HepG2 (cell line): Measurements from ENCODE around the gene CT45A9. TPM values are rescaled to one million over a fixed set of nuclear protein-coding genes. Genes with fewer than 3 reads are reported as not detected.
A peak's percentile ranks its signal among the peaks of the same experiment; 100 is the strongest.
"Not testable (repeated sequence)": the region's sequence is repeated elsewhere in the genome, so short reads cannot be mapped to it uniquely, and the experiment has no call there.

Experiments used
- ATAC-seq: fragments of 200-7000 bp; cut with Tn5 transposase; 3 replicates; pipeline ENCODE4 v1.9.1; 2020; ENCODE audit warnings: mild to moderate bottlenecking, moderate library complexity
- BruUV-seq: library from RNA; stranded (reverse); fragments of 400-500 nt; replicated peaks from 2 replicates; lab custom pipeline; 2021; lab: Mats Ljungman, UMichigan
- CTCF ChIA-PET: fragments of 300-600 bp; formaldehyde crosslinking; extraction: SDS; loops from one replicate; lab custom pipeline; 2021; ENCODE audit warnings: low total read pairs, inconsistent platforms, low intra/inter-chr PET ratio; lab: Yijun Ruan, JAX
- POLR2A ChIA-PET: fragments of 350-600 bp; sonication (Branson Sonifier 250); formaldehyde crosslinking; loops from one replicate; lab custom pipeline; 2020; ENCODE audit warnings: antibody characterized with exemption, inconsistent platforms; lab: Yijun Ruan, JAX
- DNase-seq: peaks from one replicate; pipeline ENCODE4 v3.0.0-alpha.2; 2015; ENCODE audit warnings: low spot score
- FAIRE-seq: peaks from 3 replicates; lab custom pipeline; 2011; peaks lifted over from hg19 to GRCh38; lab: Jason Lieb, UNC
- H2AFZ ChIP-seq: one replicate; pipeline ENCODE4 v1.6.1; 2011; ENCODE audit warnings: low read length, inconsistent platforms
- H3K27ac ChIP-seq: fragments of 300-600 bp; 3 replicates; pipeline ENCODE4 v1.8.0; 2011; ENCODE audit warnings: mixed run types, mild to moderate bottlenecking, mixed read lengths, low read length, inconsistent platforms; ENCODE audit not compliant: insufficient read depth; ENCODE audit errors: extremely low read length
- H3K27me3 ChIP-seq, 2 experiments: fragments of 200-600 bp in 1 of 2; 2 replicates in 1 of 2; 3 replicates in 1 of 2; pipeline versions ENCODE4 v1.6.0 to v1.8.0; 2011; ENCODE audit warnings: low read length in 2 of 2, mild to moderate bottlenecking in 2 of 2, moderate library complexity in 2 of 2, inconsistent platforms in 1 of 2; ENCODE audit not compliant: insufficient read depth in 2 of 2, control insufficient read depth in 1 of 2
- H3K36me3 ChIP-seq, 2 experiments: fragments of 200-600 bp in 1 of 2; replicated peaks in 1 of 2; 2 replicates in 1 of 2; 3 replicates in 1 of 2; pipeline versions ENCODE4 v1.5.1 to v1.8.0; 2011; ENCODE audit warnings: low read length in 2 of 2, inconsistent platforms in 1 of 2; ENCODE audit not compliant: insufficient read depth in 2 of 2, control insufficient read depth in 1 of 2
- H3K4me1 ChIP-seq: 2 replicates; pipeline ENCODE4 v1.5.1; 2012; ENCODE audit warnings: low read length, inconsistent platforms; ENCODE audit not compliant: insufficient read depth
- H3K4me2 ChIP-seq: 2 replicates; pipeline ENCODE4 v1.6.0; 2011; ENCODE audit warnings: low read depth, low read length, inconsistent platforms
- H3K4me3 ChIP-seq, 3 experiments: fragments of 200-600 bp in 1 of 3; sonication (generic), shearing (Covaris generic) in 1 of 3; replicated peaks in 1 of 3; 2 replicates each; pipeline ENCODE4 v1.5.1; 2011 to 2016; ENCODE audit warnings: low read length in 3 of 3, inconsistent platforms in 2 of 3, low read depth in 2 of 3, mild to moderate bottlenecking in 2 of 3, control low read depth in 1 of 3, mixed read lengths in 1 of 3; ENCODE audit not compliant: insufficient read depth in 1 of 3
- H3K79me2 ChIP-seq: one replicate; pipeline ENCODE4 v1.6.1; 2011; ENCODE audit warnings: low read length, inconsistent platforms; ENCODE audit not compliant: insufficient read depth
- H3K9ac ChIP-seq: 2 replicates; pipeline ENCODE4 v1.6.0; 2011; ENCODE audit warnings: mild to moderate bottlenecking, low read depth, low read length, inconsistent platforms; ENCODE audit not compliant: insufficient read depth
- H3K9me3 ChIP-seq: 2 replicates; pipeline ENCODE4 v1.5.1; 2012; ENCODE audit warnings: mild to moderate bottlenecking, low read length
- H4K20me1 ChIP-seq: 2 replicates; pipeline ENCODE4 v1.6.0; 2011; ENCODE audit warnings: inconsistent platforms, mild to moderate bottlenecking, low read length, moderate library complexity; ENCODE audit not compliant: insufficient read depth
- ELF1 ChIP-seq: sonication (generic); formaldehyde crosslinking; IDR thresholded peaks from 2 replicates; pipeline ENCODE4 v1.4.0; 2020; ENCODE audit warnings: missing genetic modification reagents
- ELF3 ChIP-seq: IDR thresholded peaks from 2 replicates; pipeline ENCODE4 v1.6.1; 2016; ENCODE audit warnings: missing genetic modification reagents, missing compliant biosample characterization
- FIP1L1 ChIP-seq: fragments of 200-400 bp; formaldehyde crosslinking; IDR thresholded peaks from 2 replicates; pipeline ENCODE4 v1.6.1; 2018; ENCODE audit warnings: low read depth, mild to moderate bottlenecking, low read length, moderate library complexity, borderline replicate concordance; ENCODE audit not compliant: insufficient read depth
- KDM1A ChIP-seq: IDR thresholded peaks from 2 replicates; pipeline ENCODE4 v1.6.1; 2016; ENCODE audit warnings: missing compliant biosample characterization
- MAFK ChIP-seq, 2 experiments: IDR thresholded peaks in 1 of 2; conservative IDR thresholded peaks in 1 of 2; 2 replicates each; pipeline ENCODE4 v1.6.1; 2011; ENCODE audit warnings: improper control_type of control experiment in 2 of 2, low read length in 2 of 2
- NFIB ChIP-seq: sonication (generic); formaldehyde crosslinking; IDR thresholded peaks from 2 replicates; pipeline ENCODE4 v1.9.0; 2021; ENCODE audit warnings: missing genetic modification reagents, mild to moderate bottlenecking, borderline replicate concordance
- STAG1 ChIP-seq: sonication (generic); formaldehyde crosslinking; IDR thresholded peaks from 2 replicates; pipeline ENCODE4 v1.4.0; 2020; ENCODE audit warnings: missing genetic modification reagents
- TOPORS ChIP-seq: sonication (generic); formaldehyde crosslinking; IDR thresholded peaks from 2 replicates; pipeline ENCODE4 v1.8.0; 2023; ENCODE audit warnings: mild to moderate bottlenecking, missing genetic modification reagents
- TP53 ChIP-seq: sonication (generic); formaldehyde crosslinking; conservative IDR thresholded peaks from 2 replicates; pipeline ENCODE4 v1.4.0; 2020; ENCODE audit warnings: missing genetic modification reagents
- ZNF431 ChIP-seq: sonication (generic); formaldehyde crosslinking; IDR thresholded peaks from 2 replicates; pipeline ENCODE4 v1.9.0; 2022; ENCODE audit warnings: missing genetic modification reagents, low read depth, mild to moderate bottlenecking, borderline replicate concordance
- WGBS: methylation state at CpG from one replicate; pipeline ENCODE4 v1.1.6; 2017; ENCODE audit warnings: low lambda C conversion rate; 5-methylcytosine and 5-hydroxymethylcytosine counted together
- in situ Hi-C: cut with HindIII; loops from 2 replicates; pipeline ENCODE4 v1.10.0; 2017; ENCODE audit warnings: low pct_unique_long_range_greater_than_20kb; ENCODE audit not compliant: extremely low pct_ligation_motif_present
- intact Hi-C: fragments of 100-400 bp; cut with micrococcal nuclease; formaldehyde crosslinking; loops from one replicate; pipeline ENCODE4 v1.10.0; 2022; ENCODE audit not compliant: unreplicated experiment
- polyA plus RNA-seq, 8 experiments: library from polyadenylated mRNA; depleted of rRNA in 3 of 8; stranded (reverse) in 7 of 8; unstranded in 1 of 8; fragments of >200 nt; fragmentation: Illumina TruSeq in 4 of 8; extraction: Trizol in 4 of 8; gene quantifications; 2 replicates each; pipeline versions ENCODE4 v1.2.1 to v1.2.3, GENCODE V29; 2011 to 2016; ENCODE audit warnings: low read depth in 4 of 8, missing spikeins in 1 of 8, mixed read lengths in 1 of 8; ENCODE audit not compliant: insufficient read depth in 1 of 8
- total RNA-seq, 5 experiments: library from RNA; depleted of rRNA; stranded (reverse); fragments of >200 nt; fragmentation: Illumina TruSeq; extraction: Trizol; gene quantifications; 2 replicates each; pipeline ENCODE4 v1.2.3, GENCODE V29; 2016; ENCODE audit warnings: low read depth in 1 of 5
- TF ChIP-seq, protein P1 (sequence below): sonication (generic); formaldehyde crosslinking; IDR thresholded peaks from 2 replicates; pipeline ENCODE4 v1.5.1; 2020; ENCODE audit warnings: missing genetic modification reagents, mild to moderate bottlenecking, borderline replicate concordance
- TF ChIP-seq, protein P2 (sequence below): sonication (generic); formaldehyde crosslinking; IDR thresholded peaks from 2 replicates; pipeline ENCODE4 v1.4.0; 2020; ENCODE audit warnings: mild to moderate bottlenecking, missing genetic modification reagents
- TF ChIP-seq, protein P3 (sequence below): sonication (generic); formaldehyde crosslinking; IDR thresholded peaks from 2 replicates; pipeline ENCODE4 v1.5.0; 2020; ENCODE audit warnings: mild to moderate bottlenecking, missing genetic modification reagents, moderate library complexity

Gene CT45A9
- total and polyA plus RNA-seq, 2 of the 13 experiments (the other 11 are each of a cell fraction or from before 2014, with no cell fraction given), result not detected

DNA sequence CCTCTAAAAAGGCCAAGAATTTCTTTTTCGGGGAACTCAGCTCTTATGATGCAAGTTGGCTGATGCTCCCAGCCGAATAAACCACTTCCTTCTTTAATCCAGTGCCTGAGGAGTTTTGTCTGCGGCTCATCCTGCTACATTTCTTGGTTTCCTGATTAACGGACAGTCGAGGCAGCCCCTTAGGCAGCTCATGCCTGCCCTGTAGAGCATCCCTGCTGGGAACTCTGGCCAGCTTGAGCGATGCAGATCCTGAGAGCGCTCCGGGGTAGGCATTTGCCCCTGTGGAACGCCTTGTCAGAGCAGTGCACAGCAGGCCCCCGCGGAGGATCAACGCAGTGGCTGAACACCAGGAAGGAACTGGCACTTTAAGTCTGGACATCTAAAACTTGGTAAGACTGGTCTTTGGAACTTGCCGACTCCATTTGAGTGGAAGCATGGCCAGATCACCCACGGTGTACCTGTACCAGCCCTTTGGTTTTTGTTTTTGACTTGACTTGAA, 18.5 kb upstream of the CT45A9 start (continued):
- no peak for TF ChIP-seq TOPORS (CRISPR knock-in tag)
- TF ChIP-seq, protein P1, sequence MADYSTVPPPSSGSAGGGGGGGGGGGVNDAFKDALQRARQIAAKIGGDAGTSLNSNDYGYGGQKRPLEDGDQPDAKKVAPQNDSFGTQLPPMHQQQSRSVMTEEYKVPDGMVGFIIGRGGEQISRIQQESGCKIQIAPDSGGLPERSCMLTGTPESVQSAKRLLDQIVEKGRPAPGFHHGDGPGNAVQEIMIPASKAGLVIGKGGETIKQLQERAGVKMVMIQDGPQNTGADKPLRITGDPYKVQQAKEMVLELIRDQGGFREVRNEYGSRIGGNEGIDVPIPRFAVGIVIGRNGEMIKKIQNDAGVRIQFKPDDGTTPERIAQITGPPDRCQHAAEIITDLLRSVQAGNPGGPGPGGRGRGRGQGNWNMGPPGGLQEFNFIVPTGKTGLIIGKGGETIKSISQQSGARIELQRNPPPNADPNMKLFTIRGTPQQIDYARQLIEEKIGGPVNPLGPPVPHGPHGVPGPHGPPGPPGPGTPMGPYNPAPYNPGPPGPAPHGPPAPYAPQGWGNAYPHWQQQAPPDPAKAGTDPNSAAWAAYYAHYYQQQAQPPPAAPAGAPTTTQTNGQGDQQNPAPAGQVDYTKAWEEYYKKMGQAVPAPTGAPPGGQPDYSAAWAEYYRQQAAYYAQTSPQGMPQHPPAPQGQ, result no peak
- no peak for TF ChIP-seq KDM1A (CRISPR knock-in tag)
- TF ChIP-seq FIP1L1, result no peak
- no peak for TF ChIP-seq MAFK (conservative IDR thresholded peaks at IDR 0.05 in 1 of 2, IDR thresholded peaks at IDR 0.05 in 1 of 2; ENCODE audit: low read length in 2 of 2)
- TF ChIP-seq, protein P2, sequence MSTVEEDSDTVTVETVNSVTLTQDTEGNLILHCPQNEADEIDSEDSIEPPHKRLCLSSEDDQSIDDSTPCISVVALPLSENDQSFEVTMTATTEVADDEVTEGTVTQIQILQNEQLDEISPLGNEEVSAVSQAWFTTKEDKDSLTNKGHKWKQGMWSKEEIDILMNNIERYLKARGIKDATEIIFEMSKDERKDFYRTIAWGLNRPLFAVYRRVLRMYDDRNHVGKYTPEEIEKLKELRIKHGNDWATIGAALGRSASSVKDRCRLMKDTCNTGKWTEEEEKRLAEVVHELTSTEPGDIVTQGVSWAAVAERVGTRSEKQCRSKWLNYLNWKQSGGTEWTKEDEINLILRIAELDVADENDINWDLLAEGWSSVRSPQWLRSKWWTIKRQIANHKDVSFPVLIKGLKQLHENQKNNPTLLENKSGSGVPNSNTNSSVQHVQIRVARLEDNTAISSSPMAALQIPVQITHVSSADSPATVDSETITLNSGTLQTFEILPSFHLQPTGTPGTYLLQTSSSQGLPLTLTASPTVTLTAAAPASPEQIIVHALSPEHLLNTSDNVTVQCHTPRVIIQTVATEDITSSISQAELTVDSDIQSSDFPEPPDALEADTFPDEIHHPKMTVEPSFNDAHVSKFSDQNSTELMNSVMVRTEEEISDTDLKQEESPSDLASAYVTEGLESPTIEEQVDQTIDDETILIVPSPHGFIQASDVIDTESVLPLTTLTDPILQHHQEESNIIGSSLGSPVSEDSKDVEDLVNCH (CRISPR knock-in tag), result no peak
- TF ChIP-seq ZNF431 (CRISPR knock-in tag), result no peak
- no peak for TF ChIP-seq TP53
- no peak for TF ChIP-seq NFIB

DNA sequence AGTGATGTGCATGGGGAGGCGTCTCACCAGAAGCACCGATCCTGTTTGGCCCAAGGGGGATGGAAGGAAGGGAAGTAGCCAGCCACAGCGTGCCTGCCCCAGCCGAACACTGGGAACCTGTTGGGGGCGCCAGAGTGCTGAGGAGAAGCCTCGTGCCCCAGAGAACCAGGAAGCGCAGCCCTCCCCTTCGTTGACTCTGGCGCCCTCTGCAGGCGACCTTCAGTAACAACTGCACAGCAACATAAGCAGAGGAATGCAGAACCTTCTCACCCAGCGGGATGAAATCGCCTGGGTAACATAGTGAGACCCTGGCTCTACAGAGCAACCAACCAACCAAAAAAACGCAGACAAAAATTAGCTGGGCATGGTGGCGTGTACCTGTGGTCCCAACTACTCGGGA, 17.4 kb upstream of the CT45A9 start:
- WGBS, result 4% methylated on average over 5 of the region's 15 CpGs
- H3K4me3 ChIP-seq, FAIRE-seq, H3K9me3 ChIP-seq, H3K4me1 ChIP-seq, H3K4me2 ChIP-seq, CTCF ChIA-PET, H3K27ac ChIP-seq, POLR2A ChIA-PET, H3K27me3 ChIP-seq, H3K79me2 ChIP-seq, H3K36me3 ChIP-seq, H2AFZ ChIP-seq, in situ Hi-C loops, H4K20me1 ChIP-seq, ATAC-seq, intact Hi-C loops, BruUV-seq, H3K9ac ChIP-seq: not testable (repeated sequence)
- DNase-seq, result peak; percentile 25
- TF ChIP-seq, protein P3, sequence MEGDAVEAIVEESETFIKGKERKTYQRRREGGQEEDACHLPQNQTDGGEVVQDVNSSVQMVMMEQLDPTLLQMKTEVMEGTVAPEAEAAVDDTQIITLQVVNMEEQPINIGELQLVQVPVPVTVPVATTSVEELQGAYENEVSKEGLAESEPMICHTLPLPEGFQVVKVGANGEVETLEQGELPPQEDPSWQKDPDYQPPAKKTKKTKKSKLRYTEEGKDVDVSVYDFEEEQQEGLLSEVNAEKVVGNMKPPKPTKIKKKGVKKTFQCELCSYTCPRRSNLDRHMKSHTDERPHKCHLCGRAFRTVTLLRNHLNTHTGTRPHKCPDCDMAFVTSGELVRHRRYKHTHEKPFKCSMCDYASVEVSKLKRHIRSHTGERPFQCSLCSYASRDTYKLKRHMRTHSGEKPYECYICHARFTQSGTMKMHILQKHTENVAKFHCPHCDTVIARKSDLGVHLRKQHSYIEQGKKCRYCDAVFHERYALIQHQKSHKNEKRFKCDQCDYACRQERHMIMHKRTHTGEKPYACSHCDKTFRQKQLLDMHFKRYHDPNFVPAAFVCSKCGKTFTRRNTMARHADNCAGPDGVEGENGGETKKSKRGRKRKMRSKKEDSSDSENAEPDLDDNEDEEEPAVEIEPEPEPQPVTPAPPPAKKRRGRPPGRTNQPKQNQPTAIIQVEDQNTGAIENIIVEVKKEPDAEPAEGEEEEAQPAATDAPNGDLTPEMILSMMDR (CRISPR knock-in tag), result peak; percentile 56
- TF ChIP-seq ELF3 (CRISPR knock-in tag), result 0 out of 2 replicates have a peak, but pooled peaks have one; percentile 40
- TF ChIP-seq ELF1 (CRISPR knock-in tag), result peak; percentile 64
- peak; percentile 26 for TF ChIP-seq STAG1 (CRISPR knock-in tag)
